ENCODE data around the gene RRP36. TPM values are rescaled to one million over a fixed set of nuclear protein-coding genes. Genes with fewer than 3 reads are reported as not detected.

Gene RRP36
- total and polyA plus RNA-seq, 9 of the 15 experiments (the other 6 are each of a cell fraction or from before 2014, with no cell fraction given) = 27.6 to 150 (median 114) TPM

GRCh38 chr6:43058531-43058930 is 37.1 kb downstream of the RRP36 start (continued):
- 0 out of 2 replicates have a peak, but pooled peaks have one; percentile 14 for TF ChIP-seq ZNF395 (CRISPR knock-in tag; IDR thresholded peaks at IDR 0.05)
- TF ChIP-seq HEY1 (CRISPR knock-in tag; IDR thresholded peaks at IDR 0.05; ENCODE audit: borderline replicate concordance) = no peak
- TF ChIP-seq PTTG1 (tag; IDR thresholded peaks at IDR 0.05; ENCODE audit: low read depth) = no peak
- no peak for TF ChIP-seq ZNF668 (CRISPR knock-in tag; IDR thresholded peaks at IDR 0.05)
- 0 out of 2 replicates have a peak, but pooled peaks have one; percentile 66 for TF ChIP-seq FOXK1 (CRISPR knock-in tag; IDR thresholded peaks at IDR 0.05; ENCODE audit: borderline replicate concordance)
- TF ChIP-seq SFPQ (IDR thresholded peaks at IDR 0.05; ENCODE audit: low read depth, low read length) = no peak
- TF ChIP-seq DIDO1 (tag; IDR thresholded peaks at IDR 0.05; ENCODE audit: low read depth) = no peak
- TF ChIP-seq HMGN3 (IDR thresholded peaks at IDR 0.05; ENCODE audit: borderline replicate concordance, extremely low read depth, insufficient read length, low read depth, low read length) = no peak
- no peak for TF ChIP-seq ZFP36 (IDR thresholded peaks at IDR 0.05; ENCODE audit: low read depth, low read length, partially characterized antibody)
- TF ChIP-seq, protein P1, sequence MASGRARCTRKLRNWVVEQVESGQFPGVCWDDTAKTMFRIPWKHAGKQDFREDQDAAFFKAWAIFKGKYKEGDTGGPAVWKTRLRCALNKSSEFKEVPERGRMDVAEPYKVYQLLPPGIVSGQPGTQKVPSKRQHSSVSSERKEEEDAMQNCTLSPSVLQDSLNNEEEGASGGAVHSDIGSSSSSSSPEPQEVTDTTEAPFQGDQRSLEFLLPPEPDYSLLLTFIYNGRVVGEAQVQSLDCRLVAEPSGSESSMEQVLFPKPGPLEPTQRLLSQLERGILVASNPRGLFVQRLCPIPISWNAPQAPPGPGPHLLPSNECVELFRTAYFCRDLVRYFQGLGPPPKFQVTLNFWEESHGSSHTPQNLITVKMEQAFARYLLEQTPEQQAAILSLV (tag; IDR thresholded peaks at IDR 0.05) = no peak
- TF ChIP-seq, protein P2, sequence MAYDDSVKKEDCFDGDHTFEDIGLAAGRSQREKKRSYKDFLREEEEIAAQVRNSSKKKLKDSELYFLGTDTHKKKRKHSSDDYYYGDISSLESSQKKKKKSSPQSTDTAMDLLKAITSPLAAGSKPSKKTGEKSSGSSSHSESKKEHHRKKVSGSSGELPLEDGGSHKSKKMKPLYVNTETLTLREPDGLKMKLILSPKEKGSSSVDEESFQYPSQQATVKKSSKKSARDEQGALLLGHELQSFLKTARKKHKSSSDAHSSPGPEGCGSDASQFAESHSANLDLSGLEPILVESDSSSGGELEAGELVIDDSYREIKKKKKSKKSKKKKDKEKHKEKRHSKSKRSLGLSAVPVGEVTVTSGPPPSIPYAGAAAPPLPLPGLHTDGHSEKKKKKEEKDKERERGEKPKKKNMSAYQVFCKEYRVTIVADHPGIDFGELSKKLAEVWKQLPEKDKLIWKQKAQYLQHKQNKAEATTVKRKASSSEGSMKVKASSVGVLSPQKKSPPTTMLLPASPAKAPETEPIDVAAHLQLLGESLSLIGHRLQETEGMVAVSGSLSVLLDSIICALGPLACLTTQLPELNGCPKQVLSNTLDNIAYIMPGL (CRISPR knock-in tag; IDR thresholded peaks at IDR 0.05) = no peak
- TF ChIP-seq, protein P3, sequence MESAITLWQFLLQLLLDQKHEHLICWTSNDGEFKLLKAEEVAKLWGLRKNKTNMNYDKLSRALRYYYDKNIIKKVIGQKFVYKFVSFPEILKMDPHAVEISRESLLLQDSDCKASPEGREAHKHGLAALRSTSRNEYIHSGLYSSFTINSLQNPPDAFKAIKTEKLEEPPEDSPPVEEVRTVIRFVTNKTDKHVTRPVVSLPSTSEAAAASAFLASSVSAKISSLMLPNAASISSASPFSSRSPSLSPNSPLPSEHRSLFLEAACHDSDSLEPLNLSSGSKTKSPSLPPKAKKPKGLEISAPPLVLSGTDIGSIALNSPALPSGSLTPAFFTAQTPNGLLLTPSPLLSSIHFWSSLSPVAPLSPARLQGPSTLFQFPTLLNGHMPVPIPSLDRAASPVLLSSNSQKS (CRISPR knock-in tag; IDR thresholded peaks at IDR 0.05) = no peak
- TF ChIP-seq, protein P4, sequence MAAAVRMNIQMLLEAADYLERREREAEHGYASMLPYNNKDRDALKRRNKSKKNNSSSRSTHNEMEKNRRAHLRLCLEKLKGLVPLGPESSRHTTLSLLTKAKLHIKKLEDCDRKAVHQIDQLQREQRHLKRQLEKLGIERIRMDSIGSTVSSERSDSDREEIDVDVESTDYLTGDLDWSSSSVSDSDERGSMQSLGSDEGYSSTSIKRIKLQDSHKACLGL (CRISPR knock-in tag; IDR thresholded peaks at IDR 0.05; ENCODE audit: borderline replicate concordance, poor library complexity, severe bottlenecking) = no peak
- TF ChIP-seq SPI1 (IDR thresholded peaks at IDR 0.05; ENCODE audit: borderline replicate concordance, low read depth, low read length) = no peak
- TF ChIP-seq POLR3A (IDR thresholded peaks at IDR 0.05; ENCODE audit: borderline replicate concordance, extremely low read depth, insufficient read depth, insufficient read length) = no peak
- no peak for TF ChIP-seq PTBP1 (IDR thresholded peaks at IDR 0.05; ENCODE audit: low read depth, low read length)
- TF ChIP-seq FOXP1 (CRISPR knock-in tag; IDR thresholded peaks at IDR 0.05) = no peak

Data from K562 (cell line).